Kidney epithelial cell (primary cell): ENCODE measurements around the gene C2CD4D. TPM values are rescaled to one million over a fixed set of nuclear protein-coding genes. Genes with fewer than 3 reads are reported as not detected.

Experiments
- DNase-seq: peaks from one replicate; pipeline ENCODE4 v3.0.0-alpha.2; 2010; ENCODE audit warnings: low read depth
- H3K27me3 ChIP-seq: 2 replicates; pipeline ENCODE4 v1.6.0; 2011; ENCODE audit warnings: low read length; ENCODE audit not compliant: control insufficient read depth, insufficient read depth
- H3K36me3 ChIP-seq: 2 replicates; pipeline ENCODE4 v1.5.1; 2011; ENCODE audit warnings: low read length; ENCODE audit not compliant: control insufficient read depth, insufficient read depth
- H3K4me3 ChIP-seq: 2 replicates; pipeline ENCODE4 v1.5.1; 2011; ENCODE audit warnings: low read depth, mild to moderate bottlenecking, control low read depth, low read length
- total RNA-seq: library from RNA; depleted of rRNA; stranded (reverse); fragments of >200 nt; gene quantifications from 2 replicates; pipeline ENCODE4 v1.2.3, GENCODE V29; 2015
- TF ChIP-seq, protein P1 (sequence below): IDR thresholded peaks from 2 replicates; pipeline ENCODE4 v1.5.1; 2011; ENCODE audit warnings: mild to moderate bottlenecking, moderate library complexity, low read length, control low read depth, inconsistent platforms; ENCODE audit not compliant: insufficient read depth, poor library complexity, severe bottlenecking

The C2CD4D gene
- total RNA-seq, 1 donor from 2014 or later = 1.3 TPM

DNA sequence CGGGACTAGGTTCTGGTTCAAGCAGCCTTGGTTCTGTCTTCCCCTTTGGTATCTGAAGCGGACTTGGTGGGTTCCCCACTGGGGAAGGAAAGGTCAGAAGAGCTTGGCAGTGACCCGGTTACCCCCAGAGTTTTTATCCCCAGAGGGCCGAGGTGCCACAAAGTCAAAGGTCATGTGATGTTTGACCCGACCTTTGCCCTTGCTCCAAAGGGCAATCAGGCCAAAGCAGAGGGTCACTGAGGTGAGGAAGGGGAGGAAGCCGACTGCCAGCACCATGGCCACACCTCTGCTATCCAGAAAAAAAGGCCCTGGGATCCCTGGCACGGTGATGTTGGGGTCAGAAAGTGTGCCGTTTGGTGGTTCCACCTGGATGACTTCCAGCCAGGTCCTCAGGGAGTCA is 38.8 kb downstream of the C2CD4D start:
- Histone ChIP-seq H3K36me3 (no peaks in the 10 kb centered on the region), H3K4me3 (no peak overlapping the region), H3K27me3 (peaks cover 42% of the 10 kb centered on the region)
- no peak for DNase-seq
- TF ChIP-seq, protein P1, sequence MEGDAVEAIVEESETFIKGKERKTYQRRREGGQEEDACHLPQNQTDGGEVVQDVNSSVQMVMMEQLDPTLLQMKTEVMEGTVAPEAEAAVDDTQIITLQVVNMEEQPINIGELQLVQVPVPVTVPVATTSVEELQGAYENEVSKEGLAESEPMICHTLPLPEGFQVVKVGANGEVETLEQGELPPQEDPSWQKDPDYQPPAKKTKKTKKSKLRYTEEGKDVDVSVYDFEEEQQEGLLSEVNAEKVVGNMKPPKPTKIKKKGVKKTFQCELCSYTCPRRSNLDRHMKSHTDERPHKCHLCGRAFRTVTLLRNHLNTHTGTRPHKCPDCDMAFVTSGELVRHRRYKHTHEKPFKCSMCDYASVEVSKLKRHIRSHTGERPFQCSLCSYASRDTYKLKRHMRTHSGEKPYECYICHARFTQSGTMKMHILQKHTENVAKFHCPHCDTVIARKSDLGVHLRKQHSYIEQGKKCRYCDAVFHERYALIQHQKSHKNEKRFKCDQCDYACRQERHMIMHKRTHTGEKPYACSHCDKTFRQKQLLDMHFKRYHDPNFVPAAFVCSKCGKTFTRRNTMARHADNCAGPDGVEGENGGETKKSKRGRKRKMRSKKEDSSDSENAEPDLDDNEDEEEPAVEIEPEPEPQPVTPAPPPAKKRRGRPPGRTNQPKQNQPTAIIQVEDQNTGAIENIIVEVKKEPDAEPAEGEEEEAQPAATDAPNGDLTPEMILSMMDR = no peak

DNA sequence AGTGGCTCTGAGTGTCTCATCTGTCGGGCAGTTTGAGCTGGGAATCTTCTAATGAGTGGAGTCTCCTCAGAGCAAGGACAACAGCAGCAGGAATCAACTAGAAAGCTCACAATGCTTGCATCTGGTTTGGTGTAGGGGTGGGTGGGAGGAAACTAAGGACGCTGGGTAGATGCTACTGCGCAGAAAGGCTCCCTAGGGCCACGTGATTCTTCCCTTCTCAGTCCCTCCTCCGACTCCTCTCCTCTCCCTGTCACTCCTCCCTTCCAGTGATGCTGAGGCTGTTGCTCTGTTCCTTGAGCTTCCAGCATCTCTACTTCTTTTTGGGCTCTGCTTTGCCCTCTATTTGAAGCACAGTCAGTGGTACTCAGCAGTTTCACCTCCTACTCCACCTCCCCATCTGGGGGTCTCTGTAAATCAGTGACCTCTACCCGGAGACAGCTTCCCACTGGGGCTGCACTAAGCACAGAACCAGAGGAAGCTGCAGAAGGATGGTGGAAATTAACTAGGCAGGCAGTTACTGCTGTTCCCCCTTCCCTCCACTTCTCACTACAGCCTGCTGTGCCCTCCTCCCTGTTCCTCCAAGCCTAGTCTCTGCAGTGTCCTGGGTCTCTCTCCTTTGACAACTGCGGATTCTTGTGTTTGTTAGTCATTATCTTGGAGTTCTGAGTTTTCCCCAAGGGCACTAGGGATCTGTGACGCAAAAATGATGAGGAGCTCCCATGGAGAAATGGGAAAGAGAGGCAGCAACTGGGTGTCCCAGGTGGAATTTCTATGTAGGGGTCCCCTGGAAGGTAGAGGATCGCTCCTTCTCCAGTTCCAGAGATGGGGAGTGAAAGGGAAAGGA is 40.2 kb downstream of the C2CD4D start:
- DNase-seq = no peak
- Histone ChIP-seq H3K4me3 (no peak overlapping the region), H3K27me3 (peaks cover 36% of the 10 kb centered on the region), H3K36me3 (no peaks in the 10 kb centered on the region)
- TF ChIP-seq, protein P1 = no peak

DNA sequence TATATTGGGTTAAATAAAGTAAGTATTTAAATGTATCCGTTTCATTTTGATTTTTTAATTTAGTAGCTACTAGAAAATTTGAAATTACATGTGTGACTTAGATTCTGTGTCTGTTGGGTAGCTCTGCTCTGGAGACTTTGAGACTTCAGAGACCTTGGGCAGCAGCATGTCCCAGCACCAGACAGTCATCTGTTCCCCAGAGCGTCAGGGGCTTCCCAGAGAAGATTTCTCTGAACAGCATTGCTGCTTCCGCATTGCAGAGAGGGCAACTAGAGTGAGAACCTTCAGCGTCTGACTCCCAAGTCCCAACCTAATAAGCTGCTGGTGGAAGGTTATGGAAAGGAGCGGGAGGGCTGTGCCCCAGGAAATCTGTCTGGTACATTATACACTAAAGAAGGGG is 41.0 kb downstream of the C2CD4D start:
- Histone ChIP-seq H3K27me3 (peaks cover 29% of the 10 kb centered on the region), H3K4me3 (no peak overlapping the region), H3K36me3 (no peaks in the 10 kb centered on the region)
- TF ChIP-seq, protein P1 = no peak
- no peak for DNase-seq

DNA sequence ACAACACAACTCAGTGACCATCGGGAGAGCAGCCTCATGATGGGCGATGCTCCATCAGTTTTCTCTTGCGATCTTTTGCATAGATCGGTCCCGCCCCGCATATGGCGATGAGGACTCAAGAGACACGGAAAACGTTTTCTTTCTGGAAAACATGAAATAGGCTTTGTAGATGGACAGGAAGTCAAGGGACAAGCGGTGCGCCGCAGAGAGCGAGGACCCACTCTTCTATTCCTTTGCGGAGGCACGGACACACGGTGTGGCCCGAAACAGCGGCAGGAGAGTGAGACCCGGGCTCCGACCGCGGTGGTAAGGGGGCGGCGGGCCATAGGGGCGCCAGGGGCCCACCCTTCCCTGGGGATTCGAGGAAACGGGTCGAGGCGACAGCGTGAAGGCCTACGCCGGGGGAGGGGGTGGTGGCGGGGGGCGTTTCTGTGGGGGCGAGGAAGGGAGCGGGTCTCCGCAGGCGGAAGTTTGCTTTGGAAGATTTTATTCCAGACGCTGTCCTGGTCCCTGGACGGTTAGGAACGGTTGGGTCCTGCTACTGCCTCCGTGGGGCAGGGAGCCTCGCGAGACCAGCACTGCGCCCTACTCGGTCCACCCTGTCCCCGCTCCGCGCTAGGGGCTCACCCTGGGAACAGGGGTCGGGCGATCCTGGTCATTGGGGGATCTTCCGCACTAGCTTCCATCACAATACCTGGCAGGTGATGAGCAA is 48.5 kb downstream of the C2CD4D start:
- Histone ChIP-seq H3K4me3 (peak overlapping the region; percentile 64), H3K36me3 (no peaks in the 10 kb centered on the region), H3K27me3 (no peaks in the 10 kb centered on the region)
- peak; percentile 10 for DNase-seq
- TF ChIP-seq, protein P1 = no peak

DNA sequence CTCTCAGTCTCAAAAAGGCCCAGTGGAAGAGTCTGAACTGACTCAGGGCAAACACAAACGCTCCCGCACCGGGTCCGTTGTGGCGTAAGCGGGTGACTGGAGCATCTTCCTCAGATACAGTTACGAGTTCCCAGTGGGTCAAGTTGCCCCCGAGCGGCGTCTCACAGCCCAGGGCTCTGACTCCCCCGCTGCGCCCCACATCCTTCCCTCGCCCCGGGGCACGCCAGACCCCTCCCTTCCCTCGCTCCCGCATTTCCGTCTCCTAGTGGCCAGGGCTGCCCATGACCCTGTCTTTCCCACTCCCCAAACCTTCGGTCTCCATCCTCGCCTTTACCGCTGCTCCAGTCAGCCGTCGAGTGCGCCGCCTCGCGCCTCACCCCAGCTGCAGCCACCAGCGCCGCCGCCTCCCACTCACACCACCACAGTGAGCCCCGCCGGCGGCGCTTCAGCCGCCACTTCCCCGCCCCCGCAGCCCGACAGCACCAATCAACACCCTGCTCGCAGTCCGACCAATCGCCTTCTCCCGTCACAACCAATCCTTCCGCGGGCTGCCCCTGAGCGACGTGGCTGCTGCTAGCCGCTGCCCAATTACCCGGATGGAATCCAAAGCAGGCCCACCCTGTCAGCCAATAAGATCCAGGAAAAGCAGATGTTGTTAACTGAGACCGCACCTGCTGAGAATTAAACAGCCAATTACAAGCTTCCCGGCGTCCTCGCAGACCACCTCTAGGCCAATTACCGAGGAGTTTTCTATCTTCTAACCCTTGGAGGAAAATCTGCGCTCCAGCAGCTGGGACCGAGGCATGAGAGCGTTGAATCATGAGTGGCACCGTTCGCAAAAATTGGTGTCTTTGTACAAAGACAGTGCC is 49.3 kb downstream of the C2CD4D start, which contains the start of gene TDRKH:
TDRKH (minus strand) TSS at position 430 of the 869 bp plus-strand sequence. CDS start 7,478 bp downstream, outside the sequence.
- H3K36me3 ChIP-seq = no peaks in the 10 kb centered on the region
- peak within 1 kb of the TSS; percentile 84 for H3K4me3 ChIP-seq
- DNase-seq = peak; percentile 99
- no peaks in the 10 kb centered on the region for H3K27me3 ChIP-seq
- TF ChIP-seq, protein P1 = peak; percentile 20

Other genes with a start within 250 kb of the C2CD4D start
- 18.1 and 18.8 TPM in 2 replicates for gene SNX27, start 227.8 kb downstream of the C2CD4D start, total RNA-seq
- not detected in 2 replicates for gene CELF3, start 123.0 kb downstream of the C2CD4D start, total RNA-seq
- not detected in 2 replicates for gene RIIAD1, start 118.3 kb downstream of the C2CD4D start, total RNA-seq
- 92.1 and 119 TPM in 2 replicates for gene MRPL9, start 76.3 kb downstream of the C2CD4D start, total RNA-seq
- gene TDRKH, start 49.3 kb downstream of the C2CD4D start, total RNA-seq = 12.0 and 14.7 TPM in 2 replicates
- not detected in 2 replicates for gene LINGO4, start 34.4 kb downstream of the C2CD4D start, total RNA-seq
- gene RORC, start 8.0 kb downstream of the C2CD4D start, total RNA-seq = 0.17 TPM in 1 of 2 replicates, not detected in the other
- not detected in 2 replicates for gene THEM5, start 13.9 kb upstream of the C2CD4D start, total RNA-seq
- gene THEM4, start 69.7 kb upstream of the C2CD4D start, total RNA-seq = 15.4 and 21.7 TPM in 2 replicates
- 207 and 230 TPM in 2 replicates for gene S100A10, start 154.0 kb upstream of the C2CD4D start, total RNA-seq
- gene S100A11, start 197.2 kb upstream of the C2CD4D start, total RNA-seq = 826 and 967 TPM in 2 replicates
- not detected in 2 replicates for gene TCHHL1, start 249.2 kb upstream of the C2CD4D start, total RNA-seq